DND-41 (cell line): ENCODE results near the gene CSNK1A1.

Source experiments
- ATAC-seq: fragments of 200-7000 bp; cut with Tn5 transposase; 3 replicates; pipeline ENCODE4 v1.9.1; 2021; ENCODE audit warnings: low read depth; ENCODE audit not compliant: insufficient read depth
- DNase-seq: peaks from one replicate; pipeline ENCODE4 v3.0.0-alpha.2; 2020
- H2AFZ ChIP-seq: 2 replicates; pipeline ENCODE4 v1.6.0; 2012; ENCODE audit warnings: low read depth, low read length
- H3K27ac ChIP-seq: 2 replicates; pipeline ENCODE4 v1.5.1; 2012; ENCODE audit warnings: low read length, inconsistent platforms
- H3K27me3 ChIP-seq: fragments of 200-600 bp; sonication (generic); 2 replicates; pipeline ENCODE4 v1.6.0; 2012; ENCODE audit warnings: low read length, mild to moderate bottlenecking, inconsistent platforms; ENCODE audit not compliant: insufficient read depth, poor library complexity
- H3K36me3 ChIP-seq: 2 replicates; pipeline ENCODE4 v1.5.1; 2012; ENCODE audit warnings: low read length, inconsistent platforms; ENCODE audit not compliant: insufficient read depth
- H3K4me1 ChIP-seq: 2 replicates; pipeline ENCODE4 v1.5.1; 2012; ENCODE audit warnings: mild to moderate bottlenecking, low read length; ENCODE audit not compliant: insufficient read depth
- H3K4me2 ChIP-seq: 2 replicates; pipeline ENCODE4 v1.6.0; 2012; ENCODE audit warnings: mild to moderate bottlenecking, moderate library complexity, low read length, inconsistent platforms; ENCODE audit not compliant: insufficient read depth
- H3K4me3 ChIP-seq, 2 experiments: fragments of 200-600 bp in 1 of 2; shearing (Covaris generic) in 1 of 2; 2 replicates each; pipeline ENCODE4 v1.5.1; 2012 to 2016; ENCODE audit warnings: inconsistent platforms in 2 of 2, low read length in 2 of 2, mild to moderate bottlenecking in 2 of 2, low read depth in 1 of 2, moderate library complexity in 1 of 2
- H3K79me2 ChIP-seq: 2 replicates; pipeline ENCODE4 v1.6.0; 2012; ENCODE audit warnings: low read length, inconsistent platforms; ENCODE audit not compliant: insufficient read depth
- H3K9ac ChIP-seq: 2 replicates; pipeline ENCODE4 v1.6.0; 2012; ENCODE audit warnings: low read depth, mild to moderate bottlenecking, inconsistent platforms, low read length, moderate library complexity
- H3K9me3 ChIP-seq: 2 replicates; pipeline ENCODE4 v1.5.1; 2012; ENCODE audit warnings: low read length, moderate library complexity, mild to moderate bottlenecking, inconsistent platforms; ENCODE audit not compliant: insufficient read depth, severe bottlenecking
- H4K20me1 ChIP-seq: 2 replicates; pipeline ENCODE4 v1.6.0; 2012; ENCODE audit warnings: low read length; ENCODE audit not compliant: insufficient read depth
- CTCF ChIP-seq: IDR thresholded peaks from 2 replicates; pipeline ENCODE4 v1.5.1; 2012; ENCODE audit warnings: borderline replicate concordance, low read length, moderate library complexity, mild to moderate bottlenecking; ENCODE audit not compliant: poor library complexity, severe bottlenecking; ENCODE audit errors: extremely low read depth
- EZH2 ChIP-seq: IDR thresholded peaks from 3 replicates; pipeline ENCODE4 v1.6.1; 2012; ENCODE audit warnings: borderline replicate concordance, low read depth, mild to moderate bottlenecking, moderate library complexity, low read length, inconsistent platforms; ENCODE audit not compliant: severe bottlenecking

Gene CSNK1A1

GRCh38 chr5:149473441-149473840, 77.8 kb downstream of the CSNK1A1 start:
- Histone ChIP-seq H4K20me1 (no peaks in the 10 kb centered on the region), H3K9me3 (no peaks in the 10 kb centered on the region), H3K4me3 (no peak overlapping the region), H3K79me2 (no peaks in the 10 kb centered on the region), H3K36me3 (no peaks in the 10 kb centered on the region), H3K27ac (no peak overlapping the region), H3K9ac (no peak overlapping the region), H3K27me3 (no peaks in the 10 kb centered on the region), H2AFZ (no peak overlapping the region), H3K4me2 (no peak overlapping the region), H3K4me1 (no peaks in the 10 kb centered on the region)
- TF ChIP-seq CTCF (no peak), EZH2 (no peak)
- DNase-seq, result no peak
- ATAC-seq, result no peak

GRCh38 chr5:149472399-149472798, 78.8 kb downstream of the CSNK1A1 start:
- Histone ChIP-seq H3K9ac (no peak overlapping the region), H3K9me3 (no peaks in the 10 kb centered on the region), H3K4me2 (no peak overlapping the region), H3K27ac (no peak overlapping the region), H3K4me3 (no peak overlapping the region), H2AFZ (no peak overlapping the region), H3K27me3 (no peaks in the 10 kb centered on the region), H3K79me2 (no peaks in the 10 kb centered on the region), H3K4me1 (no peaks in the 10 kb centered on the region), H3K36me3 (no peaks in the 10 kb centered on the region), H4K20me1 (no peaks in the 10 kb centered on the region)
- TF ChIP-seq CTCF, result no peak
- TF ChIP-seq EZH2, result no peak
- ATAC-seq, result no peak
- no peak for DNase-seq

GRCh38 chr5:149471406-149472183, 79.6 kb downstream of the CSNK1A1 start:
- DNase-seq, result no peak
- Histone ChIP-seq H4K20me1 (no peaks in the 10 kb centered on the region), H3K9me3 (no peaks in the 10 kb centered on the region), H3K27ac (no peak overlapping the region), H3K9ac (no peak overlapping the region), H2AFZ (no peak overlapping the region), H3K4me2 (no peak overlapping the region), H3K36me3 (no peaks in the 10 kb centered on the region), H3K79me2 (no peaks in the 10 kb centered on the region), H3K27me3 (no peaks in the 10 kb centered on the region), H3K4me1 (no peaks in the 10 kb centered on the region), H3K4me3 (no peak overlapping the region)
- ATAC-seq, result no peak
- TF ChIP-seq CTCF (no peak), EZH2 (no peak)
